NCI-H128 (cell line): Measurements from ENCODE around the gene DCLK3.

Source experiments
- DNase-seq: peaks from one replicate; lab custom pipeline; 2025; ENCODE audit not compliant: unreplicated experiment; lab: John Stamatoyannopoulos, UW

Gene DCLK3

GRCh38 chr3:36678216-36679013 lies 85.9 kb downstream of the DCLK3 start:
- no peak for DNase-seq

- no peak for DNase-seq
Observed at GRCh38 chr3:36677331-36678007, 86.9 kb downstream of the DCLK3 start.

GRCh38 chr3:36674816-36675215 lies 89.5 kb downstream of the DCLK3 start:
- DNase-seq, result no peak

GRCh38 chr3:36669764-36670163 lies 94.6 kb downstream of the DCLK3 start:
- no peak for DNase-seq

GRCh38 chr3:36666166-36666565 lies 98.2 kb downstream of the DCLK3 start:
- no peak for DNase-seq

GRCh38 chr3:36663666-36664291 lies 100.6 kb downstream of the DCLK3 start:
- DNase-seq, result no peak

GRCh38 chr3:36662626-36663025 lies 101.7 kb downstream of the DCLK3 start:
- DNase-seq, result no peak
